Activated gamma-delta T cell treated with Interleukin-2 at 50 U/mL for 16 hours (primary cell): ENCODE measurements around the gene AGPAT2.
"Not testable (repeated sequence)": the region's sequence is repeated elsewhere in the genome, so short reads cannot be mapped to it uniquely, and the experiment has no call there.

Experiments used
- DNase-seq: peaks from one replicate; pipeline ENCODE4 v3.0.0-alpha.2; 2020

Gene AGPAT2

DNA sequence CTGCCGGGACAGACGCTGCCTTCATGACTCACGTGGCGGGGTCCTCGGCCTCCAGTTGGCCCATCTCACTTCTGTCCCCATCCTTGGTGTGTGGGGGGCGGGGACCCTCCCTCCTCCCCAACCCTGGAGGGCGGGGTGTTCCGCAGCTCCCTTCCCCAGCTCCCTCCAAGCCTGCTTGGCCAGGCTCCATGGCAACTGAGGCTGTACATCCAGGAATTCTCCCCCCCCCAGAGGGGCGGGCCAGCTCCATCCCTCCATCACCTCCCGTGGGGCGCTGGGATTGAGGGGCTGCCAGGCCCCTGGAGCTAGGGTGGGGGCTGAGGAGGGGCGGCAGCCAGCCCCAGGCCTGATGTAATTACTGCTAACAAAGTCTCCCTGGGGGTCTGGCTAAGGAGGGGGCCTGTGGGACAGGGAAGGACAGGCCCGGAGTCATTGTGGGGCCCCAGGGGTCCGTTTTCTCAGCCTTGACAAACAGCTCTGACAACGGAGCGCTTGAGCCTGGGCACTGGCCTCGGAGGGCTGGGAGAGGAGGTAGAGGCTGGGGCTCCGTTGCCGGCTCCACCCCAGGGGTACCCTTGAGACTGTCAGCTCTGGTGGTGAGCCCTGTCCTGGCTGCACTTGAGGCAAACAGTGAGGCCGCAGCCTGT, 33.1 kb upstream of the AGPAT2 start:
- no peak for DNase-seq

DNA sequence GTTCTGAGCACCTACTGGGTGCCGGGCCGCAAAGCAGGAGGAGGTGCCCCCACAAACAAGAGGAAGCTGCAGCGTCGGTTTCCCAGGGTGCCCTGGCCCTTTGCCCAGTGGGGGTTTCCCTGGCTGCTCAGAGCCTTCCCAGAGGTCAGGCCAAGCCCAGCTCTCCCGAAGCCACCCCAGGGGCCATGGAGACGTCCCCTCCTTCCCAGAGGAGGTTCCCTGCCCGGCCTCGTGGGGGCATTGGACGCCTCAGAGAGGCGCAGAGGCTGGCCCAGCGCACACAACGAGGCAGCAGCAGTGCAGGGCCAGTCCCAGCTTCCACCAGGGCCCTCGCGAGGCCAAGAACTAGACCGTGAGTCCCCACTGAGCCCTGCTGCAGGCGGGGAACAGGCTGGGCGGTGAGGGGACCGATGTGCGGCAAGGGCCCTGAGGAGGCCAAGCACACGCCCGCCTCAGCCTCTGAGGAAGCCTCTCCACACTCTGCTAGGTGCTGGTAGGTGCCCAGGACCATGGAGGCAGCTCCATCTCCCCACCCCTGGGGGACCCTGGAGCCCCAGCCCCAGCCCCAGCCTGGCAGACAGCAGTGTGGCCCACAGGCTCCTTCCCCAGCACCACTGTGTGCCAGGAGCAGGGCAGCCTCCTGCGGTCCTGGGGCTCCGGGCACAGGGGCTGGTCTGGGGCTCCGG, 32.1 kb upstream of the AGPAT2 start:
- no peak for DNase-seq

DNA sequence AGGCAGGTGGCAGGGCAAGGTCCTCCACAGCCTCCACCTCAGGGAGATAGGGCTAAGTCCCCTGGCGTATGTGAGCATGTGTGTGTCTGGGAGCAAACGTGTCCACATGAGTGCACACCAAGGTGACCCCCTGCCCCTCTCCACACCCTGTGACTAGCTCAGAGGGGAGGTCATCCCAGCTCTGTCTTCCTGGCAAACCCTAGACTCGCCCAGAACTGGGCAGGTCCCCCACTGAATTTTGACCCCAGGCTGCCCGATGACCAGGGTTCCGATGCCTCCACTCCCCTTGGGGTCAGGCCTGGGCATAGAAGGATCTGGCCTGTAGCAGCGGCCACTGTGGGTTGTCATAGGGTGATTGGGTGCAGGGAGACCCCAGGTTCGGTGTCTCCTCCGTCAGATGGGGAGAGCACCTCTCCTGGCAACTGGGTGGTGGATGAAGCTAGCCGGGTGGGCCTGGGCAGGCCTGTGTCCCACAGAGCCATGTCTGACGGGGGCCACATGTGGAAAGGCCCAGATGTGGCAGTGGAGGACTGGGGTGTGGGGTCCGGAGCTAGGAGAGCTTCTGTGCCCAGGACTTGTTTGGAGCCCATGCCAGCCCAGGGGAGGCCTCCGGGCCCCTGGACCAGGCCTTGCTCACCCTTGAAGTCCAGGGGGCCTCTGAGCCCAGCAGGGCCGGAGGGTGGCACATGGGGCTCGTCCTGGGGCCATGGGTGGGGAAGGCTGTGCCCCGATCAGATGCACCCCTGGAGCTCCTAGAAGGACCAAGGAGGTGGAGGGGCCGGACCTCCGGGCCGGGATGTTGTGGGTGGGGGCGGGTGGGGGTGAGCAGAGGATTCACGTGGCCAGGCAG, 31.3 kb upstream of the AGPAT2 start:
- no peak for DNase-seq

DNA sequence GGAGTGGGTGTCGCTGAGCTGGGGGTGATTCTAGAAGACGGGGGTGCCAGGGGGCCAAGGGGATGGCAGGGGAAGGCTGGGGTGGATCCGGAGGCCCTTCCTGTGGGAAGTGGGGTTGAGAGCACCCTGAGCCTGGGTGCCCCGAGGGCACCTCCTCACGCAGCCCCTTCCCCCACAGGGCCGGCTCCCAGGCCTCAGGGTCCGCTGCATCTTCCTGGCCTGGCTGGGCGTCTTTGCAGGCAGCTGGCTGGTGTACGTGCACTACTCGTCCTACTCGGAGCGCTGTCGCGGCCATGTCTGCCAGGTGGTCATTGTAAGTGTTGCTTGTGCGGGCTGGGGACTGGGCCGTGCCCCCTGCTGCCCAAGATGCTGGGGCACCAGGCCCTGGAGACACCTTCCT, 30.1 kb upstream of the AGPAT2 start:
- DNase-seq = no peak

DNA sequence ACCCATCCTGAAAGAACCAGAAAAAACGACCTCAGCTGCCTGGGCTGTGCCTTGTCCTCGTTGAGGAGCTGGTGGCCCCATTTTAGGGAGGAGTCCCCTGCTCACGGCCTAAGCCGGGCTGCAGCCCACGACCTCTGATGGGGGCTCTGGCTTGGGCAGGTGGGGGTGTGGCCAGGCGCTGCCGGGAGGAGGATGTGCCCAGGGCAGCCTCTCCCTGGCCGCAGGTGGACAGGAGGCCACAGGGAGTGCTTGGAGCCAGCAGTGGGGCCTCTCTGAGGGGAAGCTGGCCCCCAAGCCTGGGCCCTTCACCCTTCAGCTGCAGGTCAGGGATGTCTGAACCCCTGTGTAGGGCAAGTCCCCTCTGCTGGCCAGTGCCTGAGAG, 27.6 kb upstream of the AGPAT2 start:
- no peak for DNase-seq

DNA sequence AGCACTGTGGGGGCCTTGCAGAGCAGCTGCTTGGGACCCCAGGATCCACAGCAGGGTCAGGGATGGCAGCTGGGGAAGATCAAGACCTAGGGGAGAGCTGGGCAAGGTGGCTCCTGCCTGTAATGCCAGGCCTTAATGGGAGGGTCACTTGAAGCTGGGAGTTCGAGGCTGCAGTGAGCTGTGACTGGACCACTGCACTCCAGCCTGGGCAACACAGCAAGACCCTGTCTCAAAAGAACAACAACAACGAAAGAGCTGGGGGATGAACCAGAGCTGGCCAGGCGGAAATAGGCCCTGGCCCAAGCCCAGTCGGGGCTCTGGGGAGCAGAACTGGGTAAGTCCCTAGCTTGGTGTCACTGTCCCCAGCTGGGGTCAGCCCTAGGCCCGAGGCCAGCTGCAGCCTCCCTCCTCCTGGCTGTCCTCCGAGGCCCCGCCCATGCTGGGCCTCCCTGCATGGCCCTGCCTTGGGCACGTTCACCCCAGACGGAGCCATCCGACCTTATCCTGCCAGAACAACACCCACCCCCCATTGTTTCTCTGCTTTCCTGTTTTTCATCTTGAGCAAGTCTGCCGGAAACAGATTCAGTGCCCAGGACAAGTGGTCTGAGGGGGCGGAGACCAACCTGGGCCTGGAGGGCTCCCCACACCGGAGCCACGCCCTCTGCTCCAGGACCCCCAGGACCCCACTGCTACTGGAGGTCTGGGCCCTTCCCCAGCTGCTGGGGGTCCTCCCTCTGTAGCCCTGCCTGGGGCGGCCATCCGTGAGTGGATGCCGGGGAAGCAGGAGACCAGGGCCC, 27.0 kb upstream of the AGPAT2 start:
- no peak for DNase-seq

DNA sequence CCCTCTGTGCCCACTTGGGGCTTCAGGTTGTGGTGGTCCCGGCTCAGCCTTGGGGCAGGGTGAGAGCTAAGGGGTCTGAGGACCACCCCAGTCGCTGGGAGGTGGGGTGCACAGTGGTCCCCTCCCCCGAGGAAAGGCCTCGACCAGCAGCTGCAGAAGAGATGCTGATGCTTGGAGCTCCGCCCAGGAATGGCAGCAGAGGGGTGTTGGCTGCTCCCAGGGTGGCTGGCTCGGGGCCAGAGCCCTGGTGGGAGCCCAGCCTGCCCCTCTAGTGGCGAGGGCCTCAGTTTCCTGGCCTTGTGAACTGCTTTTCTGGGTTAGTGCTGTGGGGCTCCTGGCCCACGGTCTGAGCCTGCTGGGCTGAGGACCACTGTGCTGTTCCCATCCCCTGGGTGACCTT, 26.3 kb upstream of the AGPAT2 start:
- DNase-seq = no peak

DNA sequence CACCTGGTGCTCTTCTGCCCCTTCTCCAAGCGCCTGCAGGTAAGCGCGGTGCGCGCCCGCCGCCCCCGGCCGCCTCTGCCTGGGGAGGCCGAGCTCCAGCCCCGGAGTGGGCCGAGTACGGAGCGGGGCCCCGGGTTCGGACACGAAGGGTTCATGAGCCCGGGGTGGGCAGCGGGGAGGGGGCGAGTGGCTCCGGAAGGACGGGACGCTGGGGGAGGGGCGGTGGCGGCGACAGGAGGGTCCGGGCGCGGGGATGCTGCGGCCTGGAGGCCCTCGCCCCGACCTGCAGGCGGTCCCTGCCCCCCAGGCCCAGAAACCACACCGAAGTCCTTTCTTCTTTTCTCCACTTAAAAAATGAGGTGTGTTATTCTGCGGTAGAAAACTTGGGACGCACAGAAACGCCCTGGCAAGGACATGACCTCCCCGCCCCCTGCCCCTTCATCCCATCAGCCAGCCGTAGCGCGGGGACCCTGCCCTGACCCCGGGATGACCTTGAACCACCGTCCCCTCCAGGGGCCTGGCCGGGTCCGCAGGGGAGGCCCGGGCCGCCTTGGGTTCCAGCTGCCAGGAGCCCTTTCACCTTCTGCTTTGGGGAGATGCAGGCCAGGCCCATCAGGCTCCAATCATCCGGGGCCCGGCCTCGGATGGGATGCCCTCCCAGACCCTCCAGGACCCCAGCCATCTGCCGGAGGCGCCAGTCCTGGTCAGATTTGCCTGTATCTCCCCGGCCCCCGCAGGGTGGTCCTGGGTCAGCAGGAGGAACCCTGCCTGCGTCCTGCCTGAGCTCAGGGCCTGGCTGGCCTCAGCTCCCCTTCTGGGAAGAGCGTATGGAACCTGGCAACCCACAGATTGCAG, 25.7 kb upstream of the AGPAT2 start:
- DNase-seq = no peak

DNA sequence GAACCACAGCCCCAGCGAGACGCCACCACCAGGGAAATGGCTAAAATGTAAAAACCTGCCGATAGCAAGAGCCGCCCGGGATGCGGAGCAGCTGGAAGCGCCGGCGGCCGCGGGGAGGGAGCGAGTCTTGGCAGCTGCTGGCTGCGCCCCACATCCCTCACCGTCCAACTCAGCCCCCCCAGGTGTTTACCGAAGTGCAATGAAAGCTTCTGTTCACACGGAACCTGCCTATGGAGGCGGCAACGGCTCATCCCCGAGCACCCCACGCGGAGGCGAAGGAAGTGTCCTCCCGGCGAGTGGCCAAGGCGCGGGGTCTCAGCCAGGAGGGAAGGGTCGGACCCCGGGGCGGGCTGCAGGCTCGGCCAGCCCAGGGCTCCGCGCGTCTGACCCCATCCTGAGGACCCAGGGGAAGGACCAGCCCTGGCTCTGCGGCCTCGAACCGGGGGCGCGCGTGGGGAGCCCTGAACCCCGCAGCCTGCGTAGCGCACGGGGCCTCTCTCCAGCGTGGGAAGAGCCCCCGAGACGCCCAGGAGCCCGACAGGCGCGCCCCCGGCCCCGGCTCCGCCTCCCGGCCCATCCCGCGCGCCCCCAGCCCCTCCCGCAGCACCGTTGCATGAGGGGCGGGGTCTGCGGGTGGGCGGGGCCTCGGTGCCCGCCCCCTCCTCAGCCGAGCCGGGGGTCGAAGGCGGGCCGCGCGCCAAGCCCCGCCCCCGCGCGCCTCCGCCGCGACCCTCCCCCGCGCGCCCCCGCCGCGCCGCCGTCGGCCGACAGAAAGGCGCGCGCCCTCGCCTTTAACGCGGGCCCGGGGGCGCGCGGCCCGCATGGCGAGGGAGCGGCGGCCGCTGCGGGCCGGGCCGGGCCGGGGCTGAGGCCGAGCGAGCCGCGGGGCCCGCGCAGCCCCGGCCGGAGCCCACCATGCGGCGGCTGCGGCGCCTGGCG, 24.8 kb upstream of the AGPAT2 start, which contains the start of gene DIPK1B:
Gene DIPK1B (plus strand): TSS at position 822 of the 939 bp plus-strand sequence. CDS start 94 bp downstream, at position 916.
- no peak for DNase-seq

DNA sequence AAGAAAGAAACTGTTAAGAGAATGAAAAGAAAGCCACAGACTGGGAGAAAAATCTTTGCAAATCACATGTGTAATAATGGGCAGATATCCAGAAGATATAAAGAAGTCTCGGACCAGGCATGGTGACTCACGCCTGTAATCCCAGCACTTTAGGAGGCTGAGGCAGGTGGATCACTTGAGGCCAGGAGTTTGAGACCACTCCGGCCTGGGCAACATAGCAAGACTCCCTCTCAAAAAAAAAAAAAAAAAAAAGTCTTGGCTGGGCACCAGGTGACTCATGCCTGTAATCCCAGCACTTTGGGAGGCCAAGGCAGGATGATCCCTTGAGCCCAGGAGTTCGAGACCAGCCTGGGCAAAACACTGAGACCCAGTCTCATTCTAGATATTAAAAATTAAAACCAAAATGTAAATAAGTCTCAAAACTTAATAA, 24.0 kb upstream of the AGPAT2 start:
- DNase-seq = not testable (repeated sequence)

DNA sequence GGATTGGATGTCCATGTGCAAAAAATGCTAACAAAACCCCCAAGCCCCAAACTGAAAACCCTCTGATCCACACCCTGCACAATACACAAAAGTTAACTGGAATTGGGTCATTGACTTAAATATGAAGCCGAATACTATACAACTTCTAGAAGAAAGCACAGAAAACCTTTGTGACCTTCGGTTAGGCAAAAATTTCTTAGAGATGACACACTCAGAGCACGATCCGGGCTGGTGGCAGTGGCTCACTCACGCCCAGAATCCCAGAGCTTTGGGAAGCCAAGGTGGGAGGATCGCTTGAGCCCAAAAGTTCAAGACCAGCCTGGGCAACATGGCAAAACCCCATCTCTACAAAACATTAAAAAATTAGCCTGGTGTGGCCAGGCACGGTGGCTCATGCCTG, 23.3 kb upstream of the AGPAT2 start:
- DNase-seq = no peak

DNA sequence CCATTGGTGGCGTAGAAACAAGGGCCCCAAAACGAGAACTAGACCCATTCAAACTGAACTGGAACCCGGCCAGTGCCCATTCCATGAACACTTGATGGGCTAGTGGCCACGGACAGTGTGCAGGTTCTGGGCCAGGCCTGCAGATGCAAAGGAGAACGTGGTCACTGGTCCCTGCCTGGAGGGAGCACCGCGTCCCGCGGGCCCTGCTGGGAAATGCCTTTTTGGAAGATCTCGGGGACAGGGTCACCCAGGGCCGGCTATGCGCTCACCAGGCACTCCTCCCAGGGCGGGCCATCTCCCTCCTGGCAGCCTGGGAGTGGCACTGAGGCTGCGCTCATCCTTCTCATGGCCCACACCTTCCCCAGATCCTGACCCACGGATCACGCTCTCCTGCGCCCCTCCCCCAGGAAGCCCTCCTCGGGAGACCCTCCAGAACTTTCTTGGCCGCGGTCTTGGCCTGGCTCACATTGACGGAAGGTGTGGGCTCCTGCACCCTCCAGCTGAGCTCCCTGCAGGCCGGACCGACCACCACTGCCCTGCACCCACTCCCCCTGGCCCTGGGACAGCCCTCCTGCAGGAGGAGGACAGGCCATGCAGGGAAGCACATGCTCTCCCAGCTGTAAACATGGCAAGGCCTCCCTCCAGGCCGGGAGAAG, 22.3 kb upstream of the AGPAT2 start:
- DNase-seq = no peak

DNA sequence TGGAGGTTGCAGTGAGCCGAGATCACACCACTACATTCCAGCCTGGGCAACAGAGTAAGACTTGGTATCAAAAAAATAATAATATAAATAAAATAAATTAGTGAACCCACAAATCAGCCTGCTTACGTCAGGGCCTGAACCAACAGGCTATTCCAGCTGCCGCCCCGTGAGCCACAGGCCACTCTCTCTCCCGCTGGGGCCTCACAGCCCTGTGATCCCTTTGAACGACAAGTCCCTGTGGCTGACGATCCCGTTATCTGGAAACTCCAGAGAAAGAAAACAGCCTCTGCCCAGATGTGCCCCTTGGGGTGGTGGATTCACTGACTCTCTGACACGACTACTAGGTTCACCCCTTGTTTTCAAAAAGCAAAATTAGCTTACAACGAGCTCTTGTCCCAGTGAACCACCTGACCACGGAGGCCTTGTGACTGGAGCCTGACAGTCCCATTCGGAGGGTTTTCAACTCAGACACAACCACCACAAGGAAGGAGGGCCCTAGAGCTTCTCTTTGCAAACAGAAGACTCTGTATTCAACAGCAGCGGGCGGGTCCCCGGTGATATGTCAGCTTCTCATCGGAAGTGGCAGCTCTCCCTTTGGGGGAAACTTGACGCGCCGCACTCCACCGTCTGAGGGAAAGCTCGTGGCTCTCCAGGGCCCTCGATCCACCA, 20.7 kb upstream of the AGPAT2 start:
- no peak for DNase-seq

DNA sequence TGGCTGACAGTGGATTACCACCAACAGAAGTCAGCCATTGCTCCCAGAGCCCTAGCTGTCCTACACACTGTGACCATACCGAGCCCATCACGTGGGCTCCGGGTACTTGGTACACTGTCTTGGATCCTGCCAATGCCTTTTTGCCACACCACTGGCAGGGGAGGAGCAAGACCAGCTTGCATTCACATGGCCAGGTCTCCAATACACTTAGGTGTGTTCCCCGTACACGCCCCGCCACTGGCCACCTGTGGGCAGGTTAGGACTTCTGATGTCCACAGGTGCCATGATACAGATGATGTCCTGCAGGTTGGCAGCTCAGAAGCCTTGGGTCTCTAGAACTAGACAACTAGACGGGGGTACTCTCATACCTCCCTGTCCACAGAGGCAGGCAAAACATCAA, 19.8 kb upstream of the AGPAT2 start:
- DNase-seq = no peak

DNA sequence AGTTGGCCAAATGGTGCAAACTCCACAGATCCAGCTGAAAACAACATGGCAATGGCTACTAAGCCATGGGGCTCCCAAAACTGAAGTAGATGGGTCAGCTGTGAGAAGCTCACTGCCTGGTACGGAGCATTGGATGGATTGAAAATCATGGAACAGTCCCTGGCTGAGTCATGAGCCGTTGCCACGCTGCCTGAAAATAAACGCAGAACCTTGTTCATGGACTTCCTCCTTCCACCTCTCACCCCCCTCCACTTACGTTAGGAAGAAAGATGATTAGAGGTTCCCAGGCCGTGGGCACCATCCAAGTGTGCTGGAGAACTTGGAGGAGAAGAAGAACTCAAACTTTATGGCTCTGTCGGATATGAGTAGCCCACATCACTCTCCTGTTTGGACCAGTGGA, 18.3 kb upstream of the AGPAT2 start:
- DNase-seq = no peak

DNA sequence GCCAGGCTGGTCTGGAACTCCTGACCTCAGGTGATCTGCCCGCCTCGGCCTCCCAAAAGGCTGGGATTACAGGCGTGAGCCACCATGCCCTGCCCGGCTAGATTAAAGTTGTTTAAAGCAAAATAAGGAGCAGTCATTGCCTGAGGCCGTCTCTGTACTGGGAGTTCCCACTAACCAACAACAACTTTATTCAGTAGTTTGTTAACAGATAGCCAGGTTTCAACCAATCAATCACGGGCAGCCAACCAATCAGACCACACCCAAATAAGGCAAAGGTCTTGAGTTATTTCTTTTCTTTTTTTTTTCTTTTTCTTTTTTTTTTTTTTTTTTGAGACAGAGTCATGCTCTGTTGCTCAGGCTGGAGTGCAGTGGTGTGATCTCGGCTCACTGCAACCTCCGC, 17.5 kb upstream of the AGPAT2 start:
- DNase-seq = not testable (repeated sequence)

DNA sequence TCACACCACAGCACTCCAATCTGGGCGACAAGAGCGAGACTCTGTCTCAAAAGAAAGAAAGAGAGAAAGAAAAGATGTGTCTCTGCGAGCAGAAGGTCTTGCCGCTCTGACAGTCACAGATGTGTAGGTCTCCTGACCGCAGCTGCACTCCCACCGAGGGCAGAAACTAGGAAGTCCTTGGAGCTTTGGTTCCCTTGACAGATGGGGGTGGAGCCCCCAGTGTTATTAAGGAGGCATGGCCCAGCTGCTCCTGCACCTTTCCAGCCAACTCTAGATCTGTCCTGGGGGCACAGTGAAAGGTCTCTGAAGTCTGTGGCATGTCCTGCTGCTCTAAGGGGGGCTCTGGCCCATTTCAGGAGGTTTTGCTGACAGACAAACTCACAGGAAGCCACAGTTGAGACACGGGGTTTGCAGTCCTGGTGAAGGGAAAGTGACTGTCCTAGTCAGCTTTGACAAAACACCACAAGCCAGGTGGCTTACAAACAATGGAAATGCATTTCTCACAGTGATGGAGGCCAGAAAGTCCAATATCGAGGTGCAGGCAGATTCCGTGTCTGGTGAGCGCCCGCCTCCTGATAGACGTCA, 16.1 kb upstream of the AGPAT2 start:
- DNase-seq = no peak

DNA sequence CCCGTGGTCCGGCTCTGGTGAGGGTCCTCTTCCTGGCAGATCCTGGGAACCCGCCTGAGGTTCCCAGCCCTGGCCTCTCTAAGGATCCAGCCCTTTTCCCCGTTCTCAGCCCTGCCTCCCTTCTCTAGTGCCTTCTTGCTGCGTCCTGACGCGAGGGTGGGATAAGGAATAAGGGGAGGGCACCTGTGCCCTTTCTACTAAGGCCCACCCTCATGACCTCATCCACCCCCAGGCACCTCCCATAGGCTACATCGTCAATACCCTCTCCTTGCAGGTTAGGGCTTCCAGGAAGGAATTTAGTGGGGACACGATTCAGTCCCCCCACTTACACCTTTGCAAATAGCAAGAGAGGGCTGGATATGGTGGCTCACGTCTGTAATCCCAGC, 14.4 kb upstream of the AGPAT2 start:
- DNase-seq = no peak

DNA sequence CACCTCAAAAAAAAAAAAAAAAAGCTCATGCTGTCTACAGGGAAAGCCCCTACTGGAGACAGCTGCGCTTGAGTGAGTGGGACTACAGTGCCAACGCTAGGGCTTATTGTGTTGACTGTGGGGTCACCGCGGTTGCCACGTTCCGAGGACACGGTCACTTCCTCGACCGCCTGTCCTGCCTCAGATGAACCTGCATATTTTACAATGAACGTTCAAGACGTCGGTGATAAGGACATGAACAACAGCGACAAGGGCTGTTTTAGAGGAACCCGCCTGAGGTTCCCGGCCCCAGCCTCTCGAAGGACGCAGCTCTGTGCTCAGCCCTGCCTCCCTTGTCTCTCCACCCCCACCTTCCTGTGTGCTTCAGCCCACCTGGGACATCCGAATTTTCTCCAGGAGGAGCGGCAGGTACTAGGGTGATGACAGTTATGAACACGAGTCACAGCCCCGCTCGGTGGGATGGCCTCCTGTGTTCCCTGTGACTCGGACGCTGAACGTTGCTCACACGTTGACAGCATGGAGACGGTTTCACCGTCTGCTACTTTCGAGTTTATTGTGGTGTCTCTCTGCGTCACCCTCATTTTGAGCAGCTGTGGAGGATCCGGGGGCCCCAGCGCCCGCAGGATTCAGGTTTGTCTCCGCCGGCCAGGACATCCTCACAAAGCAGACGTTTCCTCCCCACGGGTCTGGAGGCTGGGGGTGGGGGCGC, 13.9 kb upstream of the AGPAT2 start:
- DNase-seq = peak; percentile 35
